GM23248 (cell line): ENCODE data around the gene RHO. TPM values are rescaled to one million over a fixed set of nuclear protein-coding genes. Genes with fewer than 3 reads are reported as not detected.
A peak's percentile ranks its signal among the peaks of the same experiment; 100 is the strongest.

Source experiments
- DNase-seq: peaks from one replicate; pipeline ENCODE4 v3.0.0-alpha.2; 2015
- H2AFZ ChIP-seq: fragments of 200-600 bp; sonication (generic); 2 replicates; pipeline ENCODE4 v1.6.1; 2016; ENCODE audit warnings: antibody characterized with exemption
- H3F3A ChIP-seq: fragments of 200-600 bp; sonication (generic); 2 replicates; pipeline ENCODE4 v1.6.1; 2016; ENCODE audit warnings: mild to moderate bottlenecking, antibody characterized with exemption, mixed run types; ENCODE audit not compliant: insufficient read depth
- H3K27ac ChIP-seq: fragments of 200-600 bp; sonication (generic); 2 replicates; pipeline ENCODE4 v1.5.1; 2016; ENCODE audit warnings: mild to moderate bottlenecking
- H3K27me3 ChIP-seq: fragments of 200-600 bp; sonication (generic); replicated peaks from 2 replicates; pipeline ENCODE4 v1.6.1; 2016; ENCODE audit warnings: mild to moderate bottlenecking; ENCODE audit not compliant: insufficient read depth
- H3K36me3 ChIP-seq: fragments of 200-600 bp; sonication (generic); 2 replicates; pipeline ENCODE4 v1.6.1; 2016; ENCODE audit warnings: low read depth, mild to moderate bottlenecking
- H3K4me1 ChIP-seq: fragments of 200-600 bp; sonication (generic); 2 replicates; pipeline ENCODE4 v1.6.1; 2016; ENCODE audit warnings: mild to moderate bottlenecking; ENCODE audit not compliant: insufficient read depth
- H3K4me2 ChIP-seq: fragments of 200-600 bp; sonication (generic); one replicate; pipeline ENCODE4 v1.6.1; 2016; ENCODE audit warnings: mild to moderate bottlenecking; ENCODE audit not compliant: unreplicated experiment
- H3K4me3 ChIP-seq: fragments of 200-600 bp; sonication (generic); 2 replicates; pipeline ENCODE4 v1.5.1; 2016; ENCODE audit warnings: mild to moderate bottlenecking
- H3K79me2 ChIP-seq: fragments of 200-600 bp; sonication (generic); 2 replicates; pipeline ENCODE4 v1.6.1; 2016; ENCODE audit warnings: mild to moderate bottlenecking; ENCODE audit not compliant: insufficient read depth
- H3K9ac ChIP-seq: fragments of 200-600 bp; sonication (generic); 2 replicates; pipeline ENCODE4 v1.6.1; 2016; ENCODE audit warnings: mild to moderate bottlenecking
- H3K9me2 ChIP-seq: fragments of 200-600 bp; sonication (generic); 2 replicates; pipeline ENCODE4 v1.6.1; 2016; ENCODE audit warnings: mixed run types, mild to moderate bottlenecking, moderate library complexity; ENCODE audit not compliant: insufficient read depth
- H3K9me3 ChIP-seq: fragments of 200-600 bp; sonication (generic); one replicate; pipeline ENCODE4 v1.6.1; 2017; ENCODE audit warnings: low read depth
- H4K20me1 ChIP-seq: fragments of 200-600 bp; sonication (generic); 2 replicates; pipeline ENCODE4 v1.6.0; 2016; ENCODE audit not compliant: insufficient read depth
- EZH2 ChIP-seq: fragments of 200-600 bp; sonication (generic); IDR thresholded peaks from 2 replicates; pipeline ENCODE4 v1.6.1; 2018; ENCODE audit warnings: antibody characterized with exemption, mild to moderate bottlenecking; ENCODE audit not compliant: insufficient read depth, poor library complexity, severe bottlenecking
- EZH2phosphoT487 ChIP-seq: fragments of 200-600 bp; sonication (generic); IDR thresholded peaks from 2 replicates; pipeline ENCODE4 v1.6.1; 2018; ENCODE audit warnings: antibody characterized with exemption, moderate library complexity, mild to moderate bottlenecking, low read depth; ENCODE audit not compliant: insufficient read depth
- WGBS, 2 experiments: methylation state at CpG; one replicate each; pipeline ENCODE4 v1.1.6; 2015 to 2017; ENCODE audit warnings: low lambda C conversion rate in 2 of 2, low coverage in 1 of 2; ENCODE audit errors: missing lambda C conversion rate in 2 of 2; 5-methylcytosine and 5-hydroxymethylcytosine counted together
- in situ Hi-C: fragments of 300-500 bp; cut with MboI; formaldehyde crosslinking; loops from 2 replicates; pipeline ENCODE4 v1.15.0; 2020
- polyA plus RNA-seq: library from polyadenylated mRNA; unstranded; fragments of >200 nt; fragmentation: Nextera tagmentation; extraction: Ambion mirVana; gene quantifications from 2 replicates; pipeline ENCODE4 v1.2.1, GENCODE V29; 2016
- total RNA-seq: library from RNA; depleted of rRNA; stranded (reverse); fragments of >200 nt; shearing (Covaris generic); gene quantifications from 2 replicates; pipeline ENCODE4 v1.2.3, GENCODE V29; 2014

RHO gene
- total and polyA plus RNA-seq, 2 experiments from 2014 or later = not detected

- no peak overlapping the region for H3K27ac ChIP-seq
- H3K4me2 ChIP-seq = no peak overlapping the region
- H3F3A ChIP-seq = peaks cover 9% of the 10 kb centered on the region; the same call in 1 of the 2 replicates
- H3K9me2 ChIP-seq = no peaks in the 10 kb centered on the region
- TF ChIP-seq EZH2phosphoT487 (no peak), EZH2 (no peak)
- no peaks in the 10 kb centered on the region for H3K4me1 ChIP-seq
- H3K27me3 ChIP-seq = no peaks in the 10 kb centered on the region
- in situ Hi-C loops = no loop called here
- 61% methylated on average over 8 of the region's 8 CpGs for WGBS, 2 experiments
- H3K9ac ChIP-seq = no peak overlapping the region
- no peak for DNase-seq
- no peaks in the 10 kb centered on the region for H4K20me1 ChIP-seq
- no peaks in the 10 kb centered on the region for H3K79me2 ChIP-seq
- no peaks in the 10 kb centered on the region for H3K9me3 ChIP-seq
- no peaks in the 10 kb centered on the region for H3K36me3 ChIP-seq
- no peak overlapping the region for H2AFZ ChIP-seq
- no peak overlapping the region for H3K4me3 ChIP-seq
These were observed 6.8 kb upstream of the RHO start for GRCh38 chr3:129521611-129522010.

DNA sequence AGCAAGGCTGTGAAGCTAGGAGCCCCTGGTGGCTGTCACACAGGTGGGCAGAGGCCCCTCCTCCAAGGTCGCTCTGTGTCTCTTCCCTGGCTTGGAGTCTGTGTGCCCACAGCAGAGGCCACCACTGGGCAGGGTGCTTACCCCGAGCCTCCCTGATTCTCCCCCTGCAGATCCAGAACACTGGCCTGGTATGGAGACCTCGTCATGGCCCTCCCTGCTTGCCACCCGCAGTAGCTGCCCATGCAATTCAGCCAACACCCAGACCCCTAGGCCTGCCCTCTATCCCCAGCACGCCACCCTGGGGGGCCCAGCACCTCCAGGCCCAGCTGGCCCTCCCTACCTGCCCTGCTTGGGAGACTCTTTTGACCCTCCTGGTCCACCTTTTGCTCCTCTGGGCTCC is 5.5 kb upstream of the RHO start:
- Histone ChIP-seq H3K27me3 (no peaks in the 10 kb centered on the region), H3K4me3 (no peak overlapping the region), H3K36me3 (no peaks in the 10 kb centered on the region), H3K9ac (no peak overlapping the region), H3K9me2 (no peaks in the 10 kb centered on the region), H4K20me1 (no peaks in the 10 kb centered on the region), H3K27ac (no peak overlapping the region), H3K4me1 (no peaks in the 10 kb centered on the region), H3K9me3 (no peaks in the 10 kb centered on the region), H3K4me2 (no peak overlapping the region), H3F3A (peaks cover 9% of the 10 kb centered on the region; the same call in 1 of the 2 replicates), H2AFZ (no peak overlapping the region), H3K79me2 (no peaks in the 10 kb centered on the region)
- no peak for DNase-seq
- TF ChIP-seq EZH2 = no peak
- TF ChIP-seq EZH2phosphoT487 = no peak
- WGBS, 2 experiments = 83 to 87% methylated on average over 5 of the region's 5 CpGs
- in situ Hi-C loops = no loop called here

GRCh38 chr3:129524081-129524480 is 4.4 kb upstream of the RHO start:
- TF ChIP-seq EZH2phosphoT487 (no peak), EZH2 (no peak)
- Histone ChIP-seq H3K79me2 (no peaks in the 10 kb centered on the region), H3K4me3 (no peak overlapping the region), H3K9me3 (no peaks in the 10 kb centered on the region), H3K9ac (no peak overlapping the region), H3K4me1 (no peaks in the 10 kb centered on the region), H3K27ac (no peak overlapping the region), H3K9me2 (no peaks in the 10 kb centered on the region), H3K4me2 (no peak overlapping the region), H3K27me3 (no peaks in the 10 kb centered on the region), H3K36me3 (no peaks in the 10 kb centered on the region), H2AFZ (no peak overlapping the region), H4K20me1 (no peaks in the 10 kb centered on the region), H3F3A (peaks cover 9% of the 10 kb centered on the region; the same call in 1 of the 2 replicates)
- in situ Hi-C loops = no loop called here
- no peak for DNase-seq
- 80 to 82% methylated on average over 4 of the region's 4 CpGs for WGBS, 2 experiments

GRCh38 chr3:129525341-129525968 is 3.0 kb upstream of the RHO start:
- Histone ChIP-seq H3K36me3 (no peaks in the 10 kb centered on the region), H3K79me2 (no peaks in the 10 kb centered on the region), H3F3A (peaks cover 9% of the 10 kb centered on the region; the same call in 1 of the 2 replicates), H3K4me1 (0 out of 2 replicates have a peak, but pooled peaks cover 7% of the 10 kb centered on the region), H3K9me3 (no peaks in the 10 kb centered on the region), H3K4me3 (no peak overlapping the region), H3K9me2 (no peaks in the 10 kb centered on the region), H4K20me1 (no peaks in the 10 kb centered on the region), H3K27ac (peak overlapping the region; percentile 31; the same call in 1 of the 2 replicates), H3K9ac (no peak overlapping the region), H3K27me3 (no peaks in the 10 kb centered on the region), H2AFZ (0 out of 2 replicates have a peak overlapping the region, but pooled peaks have one; percentile 22), H3K4me2 (no peak overlapping the region)
- 66% methylated on average over 8 of the region's 8 CpGs for WGBS, 2 experiments
- in situ Hi-C loops = no loop called here
- peak; percentile 90 for DNase-seq
- TF ChIP-seq EZH2phosphoT487 = no peak
- no peak for TF ChIP-seq EZH2
